H1 (cell line): ENCODE data around the gene SHOC1. TPM values are rescaled to one million over a fixed set of nuclear protein-coding genes. Genes with fewer than 3 reads are reported as not detected.

Experiments
- CHD7 ChIP-seq: fragments of 300-600 bp; sonication (generic); IDR thresholded peaks from 2 replicates; pipeline ENCODE4 v1.7.1; 2012; ENCODE audit warnings: low read length, moderate library complexity, mild to moderate bottlenecking, inconsistent platforms; ENCODE audit not compliant: insufficient replicate concordance
- EP300 ChIP-seq, 2 experiments: IDR thresholded peaks; 1 replicate in 1 of 2; 2 replicates in 1 of 2; pipeline ENCODE4 v1.6.1; 2011 to 2012; ENCODE audit warnings: low read depth in 2 of 2, low read length in 2 of 2, mild to moderate bottlenecking in 2 of 2, borderline replicate concordance in 1 of 2, inconsistent platforms in 1 of 2, moderate library complexity in 1 of 2
- KDM4A ChIP-seq: IDR thresholded peaks from one replicate; pipeline ENCODE4 v1.7.1; 2012; ENCODE audit warnings: low read depth, mild to moderate bottlenecking, moderate library complexity, low read length, inconsistent platforms; ENCODE audit not compliant: severe bottlenecking
- NRF1 ChIP-seq: IDR thresholded peaks from 2 replicates; pipeline ENCODE4 v1.6.1; 2011; ENCODE audit warnings: mild to moderate bottlenecking, low read depth, low read length, improper control_type of control experiment
- POLR2AphosphoS5 ChIP-seq: IDR thresholded peaks from 2 replicates; pipeline ENCODE4 v1.6.1; 2011; ENCODE audit warnings: low read depth, low read length
- RXRA ChIP-seq: IDR thresholded peaks from 2 replicates; pipeline ENCODE4 v1.6.1; 2011; ENCODE audit warnings: low read depth, mild to moderate bottlenecking, low read length, moderate library complexity; ENCODE audit not compliant: insufficient read depth
- SIRT6 ChIP-seq: IDR thresholded peaks from one replicate; pipeline ENCODE4 v1.7.1; 2012; ENCODE audit warnings: low read length, inconsistent platforms
- TAF7 ChIP-seq: optimal IDR thresholded peaks from 2 replicates; pipeline ENCODE3; 2011; ENCODE audit warnings: low read depth, mild to moderate bottlenecking, inconsistent platforms, low read length, moderate library complexity, borderline replicate concordance
- TEAD4 ChIP-seq: IDR thresholded peaks from 2 replicates; pipeline ENCODE4 v1.6.1; 2012; ENCODE audit warnings: low read depth, low read length, inconsistent platforms, mixed read lengths
- polyA plus RNA-seq, 7 experiments: library from polyadenylated mRNA; depleted of rRNA in 3 of 7; stranded (reverse) in 5 of 7; unstranded in 2 of 7; fragments of >200 nt in 5 of 7; fragments of 200-250 nt in 2 of 7; gene quantifications; 1 replicate in 5 of 7; 2 replicates in 1 of 7; 4 replicates in 1 of 7; pipeline versions ENCODE4 v1.2.1 to v1.2.3, GENCODE V29; 2011 to 2013; ENCODE audit warnings: missing spikeins in 2 of 7, mixed read lengths in 2 of 7
- total RNA-seq: library from RNA; stranded (reverse); fragmentation: NEBNext Ultra II Directional; extraction: Animal tissue kit (Norgen Biotek cat#: 25700); gene quantifications from 2 replicates; pipeline ENCODE4 v1.2.1, GENCODE V29; 2021

Gene SHOC1
- total and polyA plus RNA-seq, 2 of the 8 experiments (the other 6 are each of a cell fraction or from before 2014, with no cell fraction given), result not detected

- TF ChIP-seq CHD7 (no peak), TEAD4 (no peak), SIRT6 (no peak), EP300 (IDR thresholded peaks at IDR 0.05; ENCODE audit: borderline replicate concordance in 1 of 2, low read depth in 2 of 2, low read length in 2 of 2) (no peak), RXRA (no peak), KDM4A (no peak), NRF1 (no peak), POLR2AphosphoS5 (no peak), TAF7 (no peak)
- TF ChIP-seq, all 59 proteins: peak for 0
Observed at GRCh38 chr9:111798786-111799185, 4.0 kb upstream of the SHOC1 start (continued).
